Esophagus muscularis mucosa (tissue), 4 donors: Measurements from ENCODE around the gene LDLRAD2. TPM values are rescaled to one million over a fixed set of nuclear protein-coding genes. Genes with fewer than 3 reads are reported as not detected.

ENCODE experiments used
- DNase-seq: peaks from one replicate; pipeline ENCODE4 v3.0.0-alpha.2; 2017; ENCODE audit errors: extremely low spot score
- H3K27ac ChIP-seq, 4 donors: fragments of 200-600 bp; sonication (generic); replicated peaks in 1 of 4; 1 replicate in 3 of 4; 2 replicates in 1 of 4; pipeline ENCODE4 v1.5.1; 2016 to 2019; ENCODE audit warnings: mild to moderate bottlenecking in 1 of 4
- H3K27me3 ChIP-seq, 4 donors: fragments of 200-600 bp; sonication (generic); one replicate each; pipeline versions ENCODE4 v1.5.1 to v1.6.0; 2016 to 2019
- H3K36me3 ChIP-seq, 4 donors: fragments of 200-600 bp; sonication (generic); one replicate each; pipeline ENCODE4 v1.5.1; 2016 to 2019
- H3K4me1 ChIP-seq, 4 donors: fragments of 200-600 bp; sonication (generic); one replicate each; pipeline ENCODE4 v1.5.1; 2016 to 2019
- H3K4me3 ChIP-seq, 4 donors: fragments of 200-600 bp; sonication (generic); 1 replicate in 2 of 4; 2 replicates in 2 of 4; pipeline ENCODE4 v1.5.1; 2016 to 2019; ENCODE audit warnings: mild to moderate bottlenecking in 4 of 4, moderate library complexity in 1 of 4
- H3K9me3 ChIP-seq, 4 donors: fragments of 200-600 bp; sonication (generic); 1 replicate in 3 of 4; 2 replicates in 1 of 4; pipeline ENCODE4 v1.5.1; 2016 to 2019
- EP300 ChIP-seq: sonication (generic); formaldehyde crosslinking; IDR thresholded peaks from one replicate; pipeline ENCODE4 v1.6.1; 2017; ENCODE audit warnings: antibody characterized with exemption
- POLR2A ChIP-seq: fragments of 450-650 bp; IDR thresholded peaks from one replicate; pipeline ENCODE4 v1.6.1; 2017; ENCODE audit warnings: antibody characterized with exemption, moderate library complexity, mild to moderate bottlenecking, low read depth
- POLR2AphosphoS5 ChIP-seq, 2 donors: sonication (generic); formaldehyde crosslinking; IDR thresholded peaks; one replicate each; pipeline ENCODE4 v1.6.1; 2017; ENCODE audit warnings: antibody characterized with exemption in 2 of 2
- WGBS: methylation state at CpG from one replicate; pipeline ENCODE4 v1.1.5; 2018; 5-methylcytosine and 5-hydroxymethylcytosine counted together
- intact Hi-C: fragments of 100-400 bp; cut with DNase I; formaldehyde crosslinking; loops from one replicate; pipeline ENCODE4 v1.15.1; 2023
- total RNA-seq, 4 donors: library from RNA; depleted of rRNA; stranded (reverse); fragments of >200 nt; gene quantifications; one replicate each; pipeline versions ENCODE4 v1.1.0 to v1.2.1, GENCODE V29; 2016
- TF ChIP-seq, protein P1 (sequence below), 3 experiments: fragments of 200-600 bp in 2 of 3; fragments of 450-650 bp in 1 of 3; sonication (generic) in 2 of 3; IDR thresholded peaks; one replicate each; pipeline ENCODE4 v1.5.1; 2017 to 2019; ENCODE audit warnings: antibody characterized with exemption in 3 of 3, mild to moderate bottlenecking in 2 of 3, moderate library complexity in 1 of 3

The LDLRAD2 gene
- total RNA-seq, 4 donors from 2014 or later = not detected

DNA sequence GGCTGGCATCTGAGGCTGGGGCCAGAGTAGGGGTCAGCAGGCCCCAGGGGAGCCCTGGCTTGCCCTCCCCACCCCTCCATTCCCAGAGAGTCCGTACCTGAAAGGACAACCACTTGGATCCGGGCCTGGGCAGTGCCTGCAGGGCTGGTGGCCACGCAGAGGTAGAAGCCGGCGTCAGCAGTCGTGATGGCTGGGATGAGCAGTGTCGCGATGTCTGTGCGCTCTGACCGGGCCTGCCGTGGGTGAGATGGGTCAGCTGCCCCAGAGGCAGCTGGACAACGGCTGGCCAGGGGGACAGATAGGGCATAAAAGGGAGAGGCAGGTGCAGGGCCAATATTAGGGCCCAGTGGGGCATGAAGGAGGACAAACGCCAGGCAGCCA is 42.7 kb downstream of the LDLRAD2 start:
- no peaks in the 10 kb centered on the region for H3K27me3 ChIP-seq
- peak overlapping the region in 2 of 4 donors; percentile 24 to 30 for H3K27ac ChIP-seq
- TF ChIP-seq POLR2A (no peak), POLR2AphosphoS5 (IDR thresholded peaks at IDR 0.05) (no peak), EP300 (no peak)
- TF ChIP-seq, protein P1, sequence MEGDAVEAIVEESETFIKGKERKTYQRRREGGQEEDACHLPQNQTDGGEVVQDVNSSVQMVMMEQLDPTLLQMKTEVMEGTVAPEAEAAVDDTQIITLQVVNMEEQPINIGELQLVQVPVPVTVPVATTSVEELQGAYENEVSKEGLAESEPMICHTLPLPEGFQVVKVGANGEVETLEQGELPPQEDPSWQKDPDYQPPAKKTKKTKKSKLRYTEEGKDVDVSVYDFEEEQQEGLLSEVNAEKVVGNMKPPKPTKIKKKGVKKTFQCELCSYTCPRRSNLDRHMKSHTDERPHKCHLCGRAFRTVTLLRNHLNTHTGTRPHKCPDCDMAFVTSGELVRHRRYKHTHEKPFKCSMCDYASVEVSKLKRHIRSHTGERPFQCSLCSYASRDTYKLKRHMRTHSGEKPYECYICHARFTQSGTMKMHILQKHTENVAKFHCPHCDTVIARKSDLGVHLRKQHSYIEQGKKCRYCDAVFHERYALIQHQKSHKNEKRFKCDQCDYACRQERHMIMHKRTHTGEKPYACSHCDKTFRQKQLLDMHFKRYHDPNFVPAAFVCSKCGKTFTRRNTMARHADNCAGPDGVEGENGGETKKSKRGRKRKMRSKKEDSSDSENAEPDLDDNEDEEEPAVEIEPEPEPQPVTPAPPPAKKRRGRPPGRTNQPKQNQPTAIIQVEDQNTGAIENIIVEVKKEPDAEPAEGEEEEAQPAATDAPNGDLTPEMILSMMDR (IDR thresholded peaks at IDR 0.05) = no peak
- no peak for DNase-seq
- H3K4me1 ChIP-seq = peaks cover 0 to 5% (median 0%) of the 10 kb centered on the region in 4 donors
- 97% methylated on average over 10 of the region's 13 CpGs for WGBS
- H3K36me3 ChIP-seq = peaks cover 98 to 100% (median 100%) of the 10 kb centered on the region in 4 donors
- intact Hi-C loops = no loop called here
- no peak overlapping the region for H3K4me3 ChIP-seq
- H3K9me3 ChIP-seq = no peaks in the 10 kb centered on the region

GRCh38 chr1:21855257-21856096 is 43.4 kb downstream of the LDLRAD2 start:
- intact Hi-C loops = no loop called here
- 75% methylated on average over 23 of the region's 35 CpGs for WGBS

GRCh38 chr1:21857142-21857839 is 45.2 kb downstream of the LDLRAD2 start:
- intact Hi-C loops = no loop called here
- 81% methylated on average over 14 of the region's 14 CpGs for WGBS
- no peak for TF ChIP-seq EP300
- TF ChIP-seq POLR2A = no peak
- TF ChIP-seq, protein P1 (IDR thresholded peaks at IDR 0.05) = no peak
- no peak for TF ChIP-seq POLR2AphosphoS5 (IDR thresholded peaks at IDR 0.05)
- peaks cover 94 to 100% (median 100%) of the 10 kb centered on the region in 4 donors for H3K36me3 ChIP-seq
- DNase-seq = no peak
- H3K27me3 ChIP-seq = no peaks in the 10 kb centered on the region
- H3K27ac ChIP-seq = peak overlapping the region; percentile 38 to 87 (median 62)
- no peak overlapping the region for H3K4me3 ChIP-seq
- H3K9me3 ChIP-seq = no peaks in the 10 kb centered on the region
- peaks cover 4 to 15% (median 8%) of the 10 kb centered on the region in 4 donors for H3K4me1 ChIP-seq

More at GRCh38 chr1:21855257-21856096, 43.4 kb downstream of the LDLRAD2 start:
- H3K9me3 ChIP-seq = no peaks in the 10 kb centered on the region
- H3K36me3 ChIP-seq = peaks cover 98 to 100% (median 100%) of the 10 kb centered on the region in 4 donors
- no peak overlapping the region for H3K4me3 ChIP-seq
- no peak for DNase-seq
- H3K4me1 ChIP-seq = peaks cover 0 to 5% (median 0%) of the 10 kb centered on the region in 4 donors
- TF ChIP-seq POLR2AphosphoS5 (IDR thresholded peaks at IDR 0.05) = peak in 1 of 2 donors; percentile 20
- TF ChIP-seq EP300 = no peak
- H3K27ac ChIP-seq = peak overlapping the region; percentile 2 to 87 (median 16)
- H3K27me3 ChIP-seq = no peaks in the 10 kb centered on the region

GRCh38 chr1:21857840-21858670 is 46.0 kb downstream of the LDLRAD2 start:
- Histone ChIP-seq H3K4me3 (no peak overlapping the region), H3K9me3 (no peaks in the 10 kb centered on the region), H3K36me3 (peaks cover 87 to 98% (median 95%) of the 10 kb centered on the region in 4 donors), H3K27ac (peak overlapping the region; percentile 38 to 87 (median 62)), H3K27me3 (no peaks in the 10 kb centered on the region), H3K4me1 (peaks cover 4 to 19% (median 12%) of the 10 kb centered on the region in 4 donors)
- intact Hi-C loops = no loop called here
- 75% methylated on average over 15 of the region's 15 CpGs for WGBS
- no peak for DNase-seq
- TF ChIP-seq POLR2AphosphoS5 (IDR thresholded peaks at IDR 0.05) = no peak

DNA sequence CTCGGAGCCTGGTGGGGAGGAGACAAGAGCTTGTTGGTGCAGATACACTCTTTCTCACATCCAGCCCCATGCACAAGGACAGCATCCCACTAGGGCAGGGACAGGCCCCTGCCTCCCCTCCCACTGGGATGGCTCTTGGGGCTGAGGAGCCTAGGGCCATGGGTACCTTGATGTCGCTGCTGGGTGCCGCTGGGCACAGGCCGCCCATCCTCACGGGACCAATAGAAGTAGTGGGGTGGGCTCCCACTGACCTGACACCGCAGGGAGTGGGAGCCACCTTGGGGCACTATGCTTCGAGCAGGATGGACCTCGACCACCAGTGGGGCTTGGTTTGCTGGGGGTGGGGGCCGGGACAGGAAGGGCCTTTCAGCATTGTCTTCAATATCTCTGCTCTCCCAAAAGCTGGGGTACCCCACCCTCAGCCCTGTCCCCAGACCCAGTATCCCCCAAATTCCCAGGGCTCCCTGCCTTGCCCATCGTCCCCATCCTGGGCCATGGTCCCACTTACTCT is 47.7 kb downstream of the LDLRAD2 start:
- intact Hi-C loops = no loop called here
- Histone ChIP-seq H3K4me1 (peaks cover 4 to 19% (median 12%) of the 10 kb centered on the region in 4 donors), H3K9me3 (no peaks in the 10 kb centered on the region), H3K4me3 (no peak overlapping the region), H3K27ac (peak overlapping the region; percentile 57 to 87 (median 76)), H3K27me3 (no peaks in the 10 kb centered on the region), H3K36me3 (peaks cover 80 to 98% (median 95%) of the 10 kb centered on the region in 4 donors)
- TF ChIP-seq, protein P1 (IDR thresholded peaks at IDR 0.05) = no peak
- TF ChIP-seq POLR2AphosphoS5 (IDR thresholded peaks at IDR 0.05) (no peak), EP300 (no peak), POLR2A (no peak)
- 98% methylated on average over 7 of the region's 10 CpGs for WGBS
- DNase-seq = no peak
